Caco-2 (cell line): ENCODE measurements around the gene NSD1. TPM values are rescaled to one million over a fixed set of nuclear protein-coding genes. Genes with fewer than 3 reads are reported as not detected.

Experiments used
- BruUV-seq: library from RNA; stranded (reverse); fragments of 400-500 nt; replicated peaks from 2 replicates; lab custom pipeline; 2021; lab: Mats Ljungman, UMichigan
- CTCF ChIA-PET: fragments of 300-600 bp; sonication (Branson Sonifier 250); formaldehyde crosslinking; loops from one replicate; lab custom pipeline; 2022; ENCODE audit warnings: antibody characterized with exemption; lab: Charles Lee
- POLR2A ChIA-PET: fragments of 300-600 bp; sonication (Branson Sonifier 250); formaldehyde crosslinking; loops from one replicate; lab custom pipeline; 2022; ENCODE audit warnings: antibody characterized with exemption; lab: Charles Lee
- DNase-seq, 2 experiments: peaks; one replicate each; pipeline versions ENCODE4 v3.0.0 to v3.0.0-alpha.2; 2020 to 2022
- H3K27me3 ChIP-seq: replicated peaks from 2 replicates; pipeline ENCODE4 v1.6.0; 2011; ENCODE audit warnings: low read length; ENCODE audit not compliant: control insufficient read depth, insufficient read depth
- H3K36me3 ChIP-seq: 2 replicates; pipeline ENCODE4 v1.5.1; 2011; ENCODE audit warnings: low read length; ENCODE audit not compliant: control insufficient read depth, insufficient read depth
- H3K4me1 ChIP-seq: fragments of 250-450 bp; sonication (Bioruptor Pico); 2 replicates; pipeline ENCODE4 v1.5.1; 2020; ENCODE audit warnings: mild to moderate bottlenecking
- H3K4me3 ChIP-seq: 2 replicates; pipeline ENCODE4 v1.5.1; 2011; ENCODE audit warnings: low read depth, mild to moderate bottlenecking, control low read depth, low read length
- H3K9me3 ChIP-seq: fragments of 250-450 bp; sonication (Bioruptor Pico); 2 replicates; pipeline ENCODE4 v1.5.1; 2020; ENCODE audit warnings: mild to moderate bottlenecking, moderate library complexity
- H3K27ac Mint-ChIP-seq: one replicate; pipeline ENCODE4 v1.8.0; 2022; ENCODE audit warnings: mixed read lengths; ENCODE audit not compliant: unreplicated experiment
- H3K27me3 Mint-ChIP-seq: one replicate; pipeline ENCODE4 v1.8.0; 2022; ENCODE audit warnings: mixed read lengths; ENCODE audit not compliant: insufficient read depth, unreplicated experiment
- H3K36me3 Mint-ChIP-seq: one replicate; pipeline ENCODE4 v1.8.0; 2022; ENCODE audit warnings: mild to moderate bottlenecking, mixed read lengths; ENCODE audit not compliant: insufficient read depth, unreplicated experiment
- H3K4me1 Mint-ChIP-seq: one replicate; pipeline ENCODE4 v1.8.0; 2022; ENCODE audit warnings: low read depth, mixed read lengths; ENCODE audit not compliant: unreplicated experiment
- H3K4me3 Mint-ChIP-seq: one replicate; pipeline ENCODE4 v1.8.0; 2022; ENCODE audit warnings: mild to moderate bottlenecking, moderate library complexity, mixed read lengths; ENCODE audit not compliant: unreplicated experiment
- H3K9me3 Mint-ChIP-seq: one replicate; pipeline ENCODE4 v1.8.0; 2022; ENCODE audit warnings: mixed read lengths; ENCODE audit not compliant: unreplicated experiment
- CTCF ChIP-seq, 2 experiments: fragments of 200-600 bp in 1 of 2; IDR thresholded peaks; 1 replicate in 1 of 2; 2 replicates in 1 of 2; pipeline versions ENCODE4 v1.5.1 to v1.8.0; 2011 to 2022; ENCODE audit warnings: antibody characterized with exemption in 1 of 2, control low read depth in 1 of 2, inconsistent platforms in 1 of 2, low read depth in 1 of 2, low read length in 1 of 2, mild to moderate bottlenecking in 1 of 2, moderate library complexity in 1 of 2; ENCODE audit not compliant: insufficient read depth in 1 of 2, severe bottlenecking in 1 of 2, unreplicated experiment in 1 of 2
- intact Hi-C: fragments of 100-400 bp; cut with micrococcal nuclease; formaldehyde crosslinking; loops from one replicate; pipeline ENCODE4 v1.10.0; 2022; ENCODE audit not compliant: unreplicated experiment
- total RNA-seq: library from RNA; stranded (reverse); gene quantifications from 2 replicates; pipeline ENCODE4 v1.2.3, GENCODE V29; 2022

NSD1 gene
- total RNA-seq, 1 experiment from 2014 or later: 67.4 TPM

DNA sequence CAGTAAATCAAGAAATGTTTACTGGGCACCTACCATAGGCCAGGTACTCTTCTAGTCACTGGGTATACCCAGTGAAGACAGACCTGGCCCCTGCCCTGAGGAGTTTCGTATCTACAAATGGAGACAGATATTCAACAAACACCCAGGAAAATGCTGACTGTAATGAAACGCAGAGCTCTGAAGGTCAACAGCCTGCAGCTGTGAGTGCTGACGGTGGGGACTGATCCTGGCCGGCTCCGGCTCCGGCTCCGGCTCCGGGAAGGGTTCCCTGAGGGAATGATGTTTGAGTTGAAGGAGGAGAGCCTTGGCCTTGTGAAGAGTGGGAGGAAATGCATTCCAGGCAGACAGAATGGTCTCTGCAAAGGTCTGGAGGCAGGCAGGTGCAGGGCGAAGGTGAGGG lies 23.8 kb upstream of the NSD1 start:
- TF ChIP-seq CTCF (IDR thresholded peaks at IDR 0.05; ENCODE audit: insufficient read depth in 1 of 2, low read depth in 1 of 2, low read length in 1 of 2, severe bottlenecking in 1 of 2, unreplicated experiment in 1 of 2): no peak
- peaks cover 32% of the 10 kb centered on the region for H3K4me1 Mint-ChIP-seq
- Histone ChIP-seq H3K27me3 (no peaks in the 10 kb centered on the region), H3K4me1 (peaks cover 24% of the 10 kb centered on the region), H3K4me3 (no peak overlapping the region), H3K36me3 (no peaks in the 10 kb centered on the region), H3K9me3 (no peaks in the 10 kb centered on the region)
- H3K4me3 Mint-ChIP-seq: no peak overlapping the region
- no TSS peak for BruUV-seq
- intact Hi-C loops: loop anchor here (5.0 kb wide), 1 partner anchor 448 kb away; no protein-coding TSS in a partner anchor
- CTCF ChIA-PET: interaction anchor here (0.6 to 7.1 kb wide), 5 partner anchors 10 to 200 kb away, joined by 3 to 132 read pairs (median 5); partner anchors contain the start of gene FGFR4
- H3K36me3 Mint-ChIP-seq: no peaks in the 10 kb centered on the region
- H3K27ac Mint-ChIP-seq: no peak overlapping the region
- H3K27me3 Mint-ChIP-seq: no peaks in the 10 kb centered on the region
- POLR2A ChIA-PET: no interaction called here
- no peaks in the 10 kb centered on the region for H3K9me3 Mint-ChIP-seq
- DNase-seq: no peak

- ChIA-PET POLR2A (interaction anchor here (1.0 kb wide), 1 partner anchor 25 kb away, joined by 6 read pairs; the partner anchor contains the start of gene FGFR4), CTCF (interaction anchor here (0.6 to 7.1 kb wide), 16 partner anchors 13 to 451 kb away, joined by 3 to 132 read pairs (median 4); partner anchors contain the start of genes FGFR4, PRELID1, RAB24 and ZNF346)
- H3K4me1 ChIP-seq: peaks cover 14% of the 10 kb centered on the region
- H3K27ac Mint-ChIP-seq: no peak overlapping the region
- no peaks in the 10 kb centered on the region for H3K9me3 ChIP-seq
- H3K36me3 Mint-ChIP-seq: no peaks in the 10 kb centered on the region
- H3K9me3 Mint-ChIP-seq: no peaks in the 10 kb centered on the region
- peaks cover 32% of the 10 kb centered on the region for H3K4me1 Mint-ChIP-seq
- TF ChIP-seq CTCF (IDR thresholded peaks at IDR 0.05; ENCODE audit: insufficient read depth in 1 of 2, low read depth in 1 of 2, low read length in 1 of 2, severe bottlenecking in 1 of 2, unreplicated experiment in 1 of 2): peak; percentile 98
- no peaks in the 10 kb centered on the region for H3K27me3 ChIP-seq
- no peaks in the 10 kb centered on the region for H3K36me3 ChIP-seq
- intact Hi-C loops: loop anchor here (1.0 to 5.0 kb wide), 3 partner anchors 25 to 450 kb away; no protein-coding TSS in a partner anchor
- peak; percentile 81 to 87 for DNase-seq
- H3K4me3 Mint-ChIP-seq: no peak overlapping the region
- no peaks in the 10 kb centered on the region for H3K27me3 Mint-ChIP-seq
- no TSS peak for BruUV-seq
- no peak overlapping the region for H3K4me3 ChIP-seq
These were observed 21.7 kb upstream of the NSD1 start for GRCh38 chr5:177111720-177112394.

- Mint-ChIP-seq H3K36me3 (no peaks in the 10 kb centered on the region), H3K4me1 (peaks cover 24% of the 10 kb centered on the region), H3K4me3 (no peak overlapping the region), H3K9me3 (no peaks in the 10 kb centered on the region), H3K27ac (no peak overlapping the region), H3K27me3 (no peaks in the 10 kb centered on the region)
- no TSS peak for BruUV-seq
- Histone ChIP-seq H3K27me3 (no peaks in the 10 kb centered on the region), H3K4me1 (peaks cover 6% of the 10 kb centered on the region; the same call in 1 of the 2 replicates), H3K4me3 (no peak overlapping the region), H3K36me3 (no peaks in the 10 kb centered on the region), H3K9me3 (no peaks in the 10 kb centered on the region)
- ChIA-PET CTCF (interaction anchor here (0.6 to 7.1 kb wide), 19 partner anchors 11 to 452 kb away, joined by 3 to 132 read pairs (median 4); partner anchors contain the start of genes FGFR4, PRELID1, RAB24 and ZNF346), POLR2A (interaction anchor here (1.0 kb wide), 1 partner anchor 26 kb away, joined by 6 read pairs; the partner anchor contains the start of gene FGFR4)
- TF ChIP-seq CTCF (IDR thresholded peaks at IDR 0.05; ENCODE audit: insufficient read depth in 1 of 2, low read depth in 1 of 2, low read length in 1 of 2, severe bottlenecking in 1 of 2, unreplicated experiment in 1 of 2): no peak
- DNase-seq: no peak
- intact Hi-C loops: loop anchor here (1.0 to 5.0 kb wide), 2 partner anchors 41 to 450 kb away; no protein-coding TSS in a partner anchor
These were observed 20.9 kb upstream of the NSD1 start for GRCh38 chr5:177112589-177113220.
